GM18508 (cell line): ENCODE measurements around the gene KRTAP9-7.
"Not testable (repeated sequence)": the region's sequence is repeated elsewhere in the genome, so short reads cannot be mapped to it uniquely, and the experiment has no call there.

ENCODE experiments used
- ATAC-seq: cut with Tn5 transposase; IDR thresholded peaks from one replicate; pipeline ENCODE4 v1.9.1; 2021; ENCODE audit warnings: moderate number of reproducible peaks; ENCODE audit not compliant: insufficient read depth, unreplicated experiment

Gene KRTAP9-7

DNA sequence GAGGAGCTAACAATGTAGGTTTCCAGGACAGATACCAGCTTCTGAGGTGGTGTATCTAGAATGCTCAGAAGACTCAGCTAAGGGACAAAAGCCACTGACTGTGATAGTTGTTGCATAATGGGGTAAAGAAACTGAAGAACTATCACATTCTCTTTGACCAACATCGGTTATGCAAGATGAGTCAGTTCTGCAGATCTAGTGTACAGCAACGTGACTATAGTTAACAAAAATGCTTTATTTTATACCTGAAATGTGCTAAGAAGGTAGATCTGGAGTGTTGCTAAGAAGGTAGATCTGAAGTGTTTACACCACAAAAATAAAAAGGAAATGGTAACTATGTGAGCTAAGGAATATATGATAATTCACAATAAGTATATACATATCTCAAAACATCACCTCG lies 7.8 kb upstream of the KRTAP9-7 start:
- ATAC-seq: no peak

DNA sequence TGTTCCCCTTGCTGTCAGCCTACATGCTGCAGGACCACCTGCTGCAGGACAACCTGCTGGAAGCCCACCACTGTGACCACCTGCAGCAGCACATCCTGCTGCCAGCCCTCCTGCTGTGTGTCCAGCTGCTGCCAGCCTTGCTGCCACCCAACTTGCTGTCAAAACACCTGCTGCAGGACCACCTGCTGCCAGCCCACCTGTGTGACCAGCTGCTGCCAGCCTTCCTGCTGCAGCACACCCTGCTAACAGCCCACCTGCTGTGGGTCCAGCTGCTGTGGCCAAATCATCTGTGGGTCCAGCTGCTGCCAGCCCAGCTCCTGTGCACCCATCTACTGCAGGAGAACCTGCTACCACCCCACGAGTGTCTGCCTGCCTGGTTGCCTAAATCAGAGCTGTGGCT lies 4.2 kb upstream of the KRTAP9-7 start:
- not testable (repeated sequence) for ATAC-seq

- ATAC-seq: no peak
Measured at GRCh38 chr17:41271858-41272257, 3.6 kb upstream of the KRTAP9-7 start.

DNA sequence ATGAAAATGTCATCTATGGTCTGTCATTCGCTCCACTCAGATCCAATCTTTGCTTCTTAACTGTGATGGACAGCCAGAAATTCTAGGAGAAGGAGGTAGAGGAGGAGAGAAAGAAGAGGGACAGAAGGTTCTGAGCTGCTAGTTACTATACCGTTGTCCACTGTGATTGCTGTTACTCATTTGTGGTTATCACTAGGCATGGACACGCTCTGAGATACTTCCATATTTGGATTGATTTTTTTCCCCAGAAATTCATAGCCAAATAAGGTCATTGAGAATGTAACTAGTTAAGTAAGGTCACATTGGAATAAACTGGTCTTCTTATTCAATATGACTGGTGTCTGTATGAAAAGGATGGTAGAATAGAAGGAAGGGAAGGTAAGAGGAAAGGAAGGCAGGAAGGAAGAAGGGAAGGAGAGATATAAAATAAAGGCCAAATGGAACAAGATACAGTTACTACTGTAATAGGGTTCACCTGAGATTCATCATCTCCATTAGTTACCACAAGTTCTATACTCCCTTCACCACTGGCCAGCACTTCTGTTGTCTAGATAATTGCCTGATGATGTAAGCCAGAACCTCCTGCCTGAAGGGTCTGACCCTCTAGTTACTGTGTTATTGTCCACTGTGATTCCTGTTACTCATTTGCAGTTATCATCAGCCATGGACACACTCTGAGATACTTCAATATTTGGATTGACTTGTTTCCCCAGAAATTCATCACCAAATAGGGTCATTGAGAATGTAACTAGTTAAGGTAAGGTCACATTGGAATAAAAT lies 2.9 kb downstream of the KRTAP9-7 start:
- ATAC-seq: no peak

- ATAC-seq: no peak
Measured at GRCh38 chr17:41284043-41284442, 8.5 kb downstream of the KRTAP9-7 start.

DNA sequence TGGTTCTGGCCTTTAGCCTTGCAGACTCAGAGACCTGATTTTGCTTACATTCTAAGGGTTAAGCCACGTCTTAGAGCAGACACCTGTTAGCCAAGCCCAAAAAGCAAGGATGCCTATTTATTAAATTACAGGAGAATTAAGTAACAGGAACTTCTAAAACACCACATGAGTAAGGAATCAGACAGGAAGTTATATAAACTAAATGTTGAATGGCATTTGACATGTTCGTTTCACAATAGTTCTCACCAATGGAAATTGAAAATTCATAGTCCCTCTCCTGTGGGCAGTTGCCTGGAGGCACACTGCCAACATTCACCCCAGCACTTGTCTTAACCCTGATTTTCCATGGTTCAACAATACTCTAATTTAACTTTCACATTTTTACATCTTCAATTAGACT lies 9.0 kb downstream of the KRTAP9-7 start:
- no peak for ATAC-seq

DNA sequence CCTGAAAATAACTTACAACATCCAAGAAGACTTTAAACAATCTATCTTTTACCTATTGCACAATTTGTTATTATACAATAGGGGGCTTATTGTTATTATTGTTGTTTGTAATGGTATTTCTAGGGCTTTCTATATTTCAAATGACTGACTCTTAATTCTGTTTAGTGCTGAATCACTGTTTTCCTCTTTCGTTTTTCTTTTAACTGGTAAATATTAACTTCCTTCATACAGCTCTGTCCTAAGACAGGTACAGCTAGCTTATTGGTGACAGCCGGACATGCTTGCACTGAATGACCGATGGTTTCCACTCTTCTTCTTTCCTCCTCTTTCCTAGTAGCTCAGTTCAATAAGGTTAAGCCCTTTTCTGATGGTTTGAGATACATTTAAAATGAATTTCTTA lies 11.6 kb downstream of the KRTAP9-7 start:
- no peak for ATAC-seq

DNA sequence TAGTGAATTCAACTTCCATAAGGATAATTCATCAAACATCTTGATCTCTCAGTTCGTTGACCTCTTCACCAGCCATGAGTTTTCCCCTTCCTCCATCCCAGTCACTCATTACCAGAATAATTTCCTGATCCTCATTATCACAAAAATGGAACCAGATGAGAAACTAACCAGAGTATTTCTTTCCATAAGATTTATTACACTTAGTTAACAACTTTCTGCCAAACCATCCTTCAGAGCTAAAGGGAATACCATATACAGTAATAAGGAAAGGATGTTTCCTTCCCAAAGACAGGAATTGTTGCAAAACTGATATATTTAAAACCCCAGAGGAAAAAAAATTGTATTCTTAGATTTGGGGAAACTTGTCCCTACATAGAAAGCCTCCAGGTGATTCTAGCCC lies 18.5 kb downstream of the KRTAP9-7 start:
- no peak for ATAC-seq

DNA sequence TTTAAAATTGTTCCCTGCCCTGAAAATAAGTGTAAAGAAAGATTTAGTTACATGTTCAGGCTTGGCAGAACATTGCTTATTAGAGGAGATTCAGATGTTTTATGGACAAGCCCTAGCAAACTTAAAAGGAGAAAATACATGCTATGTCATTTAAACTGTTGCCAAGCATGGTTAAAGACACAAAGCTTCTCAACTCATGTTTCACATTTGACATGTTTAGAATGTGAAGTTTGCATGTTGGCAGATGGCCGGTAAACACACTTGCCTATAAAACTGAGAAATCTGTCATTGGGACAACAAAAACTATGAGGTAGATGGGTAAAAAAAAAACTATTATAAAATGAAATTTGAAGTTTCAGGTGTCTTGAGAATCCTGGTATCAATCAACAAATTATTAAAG lies 21.3 kb downstream of the KRTAP9-7 start:
- ATAC-seq: no peak

DNA sequence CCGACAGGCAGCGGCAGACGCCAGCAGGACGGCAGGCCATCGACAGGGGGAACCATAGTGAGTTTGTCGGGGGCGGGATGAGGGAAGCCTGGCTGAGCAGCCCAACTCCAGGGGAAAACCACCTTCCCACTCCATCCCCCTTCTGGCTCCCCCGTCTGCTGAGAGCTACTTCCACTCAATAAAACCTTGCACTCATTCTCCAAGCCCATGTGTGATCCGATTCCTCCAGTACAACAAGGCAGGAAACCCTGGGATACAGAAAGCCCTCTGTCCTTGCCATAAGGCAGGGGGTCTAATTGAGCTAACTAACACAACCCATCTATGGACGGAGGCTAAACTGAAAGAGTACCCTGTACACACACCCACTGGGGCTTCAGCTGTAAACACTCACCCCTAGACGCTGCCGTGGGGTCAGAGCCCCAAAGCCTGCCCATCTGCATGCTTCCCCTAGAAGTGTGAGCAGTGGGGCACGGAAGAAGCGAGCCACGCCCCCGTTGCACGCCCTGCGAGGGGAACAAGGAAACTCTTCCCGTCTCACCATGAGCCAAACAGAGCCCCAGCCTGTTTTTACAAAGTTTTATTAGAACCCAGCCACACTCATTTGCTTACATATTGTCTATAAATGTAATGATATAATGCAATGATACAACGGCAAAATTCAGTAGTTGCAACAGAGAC lies 23.1 kb downstream of the KRTAP9-7 start:
- ATAC-seq: no peak

DNA sequence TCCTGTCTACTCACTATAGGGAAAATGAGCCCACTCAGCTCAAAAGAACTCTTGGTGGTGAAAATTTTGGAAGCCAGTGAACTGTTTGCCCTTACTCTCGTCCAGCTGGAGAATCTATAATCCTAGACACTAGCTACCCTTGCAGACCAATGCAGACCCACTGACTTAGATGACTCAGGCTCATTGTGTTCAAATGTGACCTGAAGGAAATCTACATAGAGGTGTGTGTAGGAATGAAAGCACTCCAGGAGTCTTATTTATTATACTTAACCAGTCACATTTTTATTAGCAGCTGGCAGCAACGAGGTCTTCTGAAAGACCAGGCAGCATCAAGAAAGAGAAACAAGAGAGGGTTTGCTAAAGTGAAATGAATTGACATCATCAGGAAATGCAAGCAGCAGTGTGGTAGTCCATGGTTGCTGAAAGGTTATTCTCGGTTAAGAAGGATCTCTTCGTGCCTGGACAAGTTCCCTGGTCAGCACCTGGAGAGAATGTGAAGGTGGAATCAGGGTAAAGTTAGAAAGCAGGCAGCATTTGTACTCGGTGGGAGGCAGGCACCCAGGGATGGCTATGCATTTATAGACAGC lies 25.8 kb downstream of the KRTAP9-7 start:
- ATAC-seq: no peak

GRCh38 chr17:41301916-41302901 lies 26.7 kb downstream of the KRTAP9-7 start, which contains the start of gene KRTAP29-1:
Gene KRTAP29-1, minus strand, starts transcription at chr17:41302851. Its CDS starts 0 bp downstream, at chr17:41302851.
- no peak for ATAC-seq

DNA sequence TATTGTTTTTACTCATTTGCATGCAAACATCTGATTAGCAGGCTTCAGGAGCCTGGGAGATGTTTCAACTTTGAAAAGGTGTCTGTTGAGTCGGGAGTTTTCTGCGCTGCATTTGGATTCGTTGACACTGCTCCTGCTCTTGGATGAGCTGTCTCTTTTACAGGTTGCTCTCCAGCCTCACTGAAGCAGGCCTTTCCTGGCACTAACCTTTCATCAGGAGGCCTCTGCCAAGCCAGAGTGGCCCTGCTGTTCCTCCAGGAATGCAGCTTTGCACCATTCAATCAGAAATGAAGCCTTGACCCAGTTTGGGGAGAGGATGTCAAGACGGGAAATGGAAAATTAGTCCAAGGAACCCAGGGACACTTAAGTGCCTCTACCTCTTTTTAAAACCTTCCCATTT lies 27.5 kb downstream of the KRTAP9-7 start:
- no peak for ATAC-seq

DNA sequence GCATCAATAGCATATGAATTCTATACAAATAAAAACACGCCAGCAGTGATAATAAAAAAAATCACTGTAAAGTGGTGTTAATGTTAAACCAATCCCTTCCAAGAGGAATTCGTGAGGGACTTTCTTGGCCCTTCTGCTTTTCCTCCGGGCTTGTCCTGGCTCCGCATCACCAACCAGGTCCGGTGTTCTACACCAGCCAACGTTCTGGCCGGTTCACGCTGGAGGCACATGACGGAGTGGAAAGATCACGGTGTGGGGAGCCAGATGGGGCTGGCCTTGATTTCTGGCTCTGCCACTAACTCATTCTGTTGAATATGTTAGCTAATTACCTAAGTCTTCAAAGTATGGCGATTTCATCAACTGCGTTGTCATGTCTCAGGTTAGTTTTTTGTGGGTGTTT lies 28.6 kb downstream of the KRTAP9-7 start:
- ATAC-seq: no peak

DNA sequence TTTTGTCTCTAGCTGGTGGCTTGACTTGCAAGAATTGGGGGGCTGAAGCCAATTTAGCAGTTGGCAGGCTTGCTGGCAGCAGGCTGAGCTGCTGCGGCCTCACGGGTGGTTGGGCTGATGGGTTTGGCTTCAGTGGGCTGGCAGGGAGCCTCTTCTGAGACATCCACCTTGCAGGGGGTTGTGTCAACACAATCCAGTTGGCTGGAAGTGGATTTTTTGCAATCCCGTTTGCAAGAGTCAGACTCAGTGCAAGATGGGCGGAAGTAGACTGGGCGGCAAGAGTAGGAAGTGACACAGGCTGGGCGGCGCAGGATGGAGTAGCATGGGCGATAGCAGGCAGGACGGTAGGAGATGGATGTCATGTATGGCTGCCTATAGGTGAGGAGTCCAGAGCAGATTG lies 32.1 kb downstream of the KRTAP9-7 start:
- ATAC-seq: no peak

DNA sequence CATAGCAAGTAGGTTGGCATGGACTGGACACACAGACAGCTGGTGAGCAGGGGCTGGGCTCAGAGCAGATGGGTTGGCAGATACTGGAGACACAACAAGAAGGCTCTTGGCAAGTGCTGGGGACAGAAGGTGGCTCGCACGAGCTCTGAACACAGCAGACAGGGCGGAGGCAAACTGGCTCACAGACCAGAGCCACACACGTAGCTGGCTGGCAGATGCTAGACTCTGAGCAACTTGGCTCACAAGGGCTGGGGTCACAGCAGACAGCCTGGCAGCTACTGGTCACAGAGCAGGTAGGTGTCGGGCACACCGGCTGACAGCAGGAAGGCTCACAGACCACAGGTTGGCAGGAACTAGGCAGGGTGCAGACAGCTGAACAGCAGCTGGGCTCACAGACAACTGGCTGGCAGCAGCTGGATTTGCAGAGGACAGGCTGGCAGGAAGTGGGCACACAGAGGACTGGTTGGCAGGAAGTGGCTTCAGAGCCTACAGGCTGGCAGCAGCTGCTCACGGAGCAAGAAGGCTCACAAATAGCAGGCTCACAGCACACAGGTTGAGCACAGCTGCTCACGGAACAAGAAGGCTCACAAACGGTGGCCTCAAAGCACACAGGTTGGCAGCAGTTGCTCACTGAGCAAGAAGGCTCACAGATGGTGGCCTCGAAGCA lies 32.9 kb downstream of the KRTAP9-7 start:
- ATAC-seq: no peak

GRCh38 chr17:41308918-41309359 lies 33.4 kb downstream of the KRTAP9-7 start, which contains the start of gene KRTAP16-1:
Gene KRTAP16-1, minus strand, starts transcription at chr17:41309309. Its CDS starts 56 bp downstream, at chr17:41309253.
- ATAC-seq: no peak

GRCh38 chr17:41311111-41311510 lies 35.6 kb downstream of the KRTAP9-7 start:
- no peak for ATAC-seq

GRCh38 chr17:41315204-41315794 lies 39.8 kb downstream of the KRTAP9-7 start, which contains the start of gene KRTAP17-1:
Gene KRTAP17-1, minus strand, starts transcription at chr17:41315710. Its CDS starts 60 bp downstream, at chr17:41315650.
- no peak for ATAC-seq
